ENCODE measurements around the gene ARHGAP28. TPM values are rescaled to one million over a fixed set of nuclear protein-coding genes. Genes with fewer than 3 reads are reported as not detected.

Gene ARHGAP28
- total and polyA plus RNA-seq, 2 of the 13 experiments (the other 11 are each of a cell fraction or from before 2014, with no cell fraction given): not detected

- H3K9me3 ChIP-seq (ENCODE audit: low read length): no peaks in the 10 kb centered on the region
- POLR2A ChIA-PET: no interaction called here
- no peak for FAIRE-seq
- H3K4me3 ChIP-seq (replicated peaks in 1 of 3; ENCODE audit: insufficient read depth in 1 of 3, low read depth in 2 of 3, low read length in 3 of 3): no peak overlapping the region
- no peak overlapping the region for H3K4me2 ChIP-seq (ENCODE audit: low read depth, low read length)
- H3K27ac ChIP-seq (ENCODE audit: extremely low read length, insufficient read depth, low read length): no peak overlapping the region
- ATAC-seq: no peak
- 13% methylated on average over 2 of the region's 4 CpGs for WGBS (ENCODE audit: low lambda C conversion rate)
- H3K79me2 ChIP-seq (ENCODE audit: insufficient read depth, low read length): no peaks in the 10 kb centered on the region
- CTCF ChIA-PET (ENCODE audit: low intra/inter-chr PET ratio, low total read pairs): no interaction called here
- intact Hi-C loops (cut with micrococcal nuclease; ENCODE audit: unreplicated experiment) (no loop called here), in situ Hi-C loops (cut with HindIII; ENCODE audit: extremely low pct_ligation_motif_present, low pct_unique_long_range_greater_than_20kb) (no loop called here)
- 0 out of 5 replicates have a peak, but pooled peaks cover 0 to 3% of the 10 kb centered on the region in 2 experiments for H3K27me3 ChIP-seq (ENCODE audit: control insufficient read depth in 1 of 2, insufficient read depth in 2 of 2, low read length in 2 of 2)
- no peak for DNase-seq (ENCODE audit: low spot score)
- no peaks in the 10 kb centered on the region for H4K20me1 ChIP-seq (ENCODE audit: insufficient read depth, low read length)
- no peaks in the 10 kb centered on the region for H3K4me1 ChIP-seq (ENCODE audit: insufficient read depth, low read length)
- H3K36me3 ChIP-seq (replicated peaks in 1 of 2; ENCODE audit: control insufficient read depth in 1 of 2, insufficient read depth in 2 of 2, low read length in 2 of 2): no peaks in the 10 kb centered on the region
- BruUV-seq (replicated peaks): no TSS peak
- no peak overlapping the region for H2AFZ ChIP-seq (ENCODE audit: low read length)
- no peak overlapping the region for H3K9ac ChIP-seq (ENCODE audit: insufficient read depth, low read depth, low read length)
- TF ChIP-seq ZNF230 (CRISPR knock-in tag; IDR thresholded peaks at IDR 0.05): no peak
- no peak for TF ChIP-seq BRD4 (CRISPR knock-in tag; IDR thresholded peaks at IDR 0.05)
- no peak for TF ChIP-seq ZBTB40 (IDR thresholded peaks at IDR 0.05)
- no peak for TF ChIP-seq ZBTB40 (CRISPR knock-in tag; IDR thresholded peaks at IDR 0.05)
- no peak for TF ChIP-seq ZNF251 (CRISPR knock-in tag; IDR thresholded peaks at IDR 0.05)
- TF ChIP-seq REXO4 (CRISPR knock-in tag; IDR thresholded peaks at IDR 0.05; ENCODE audit: borderline replicate concordance): no peak
- TF ChIP-seq ATF6 (CRISPR knock-in tag; conservative IDR thresholded peaks at IDR 0.05): no peak
- no peak for TF ChIP-seq ZNF460 (CRISPR knock-in tag; IDR thresholded peaks at IDR 0.05; ENCODE audit: borderline replicate concordance)
- TF ChIP-seq ZNF484 (CRISPR knock-in tag; IDR thresholded peaks at IDR 0.05; ENCODE audit: borderline replicate concordance, low read depth): no peak
- no peak for TF ChIP-seq ZFP1 (CRISPR knock-in tag; IDR thresholded peaks at IDR 0.05)
- TF ChIP-seq SP2 (CRISPR knock-in tag; IDR thresholded peaks at IDR 0.05): no peak
- TF ChIP-seq ZSCAN31 (CRISPR knock-in tag; IDR thresholded peaks at IDR 0.05; ENCODE audit: low read depth): no peak
- TF ChIP-seq NFIC (IDR thresholded peaks at IDR 0.05; ENCODE audit: low read length): no peak
- no peak for TF ChIP-seq RCOR2 (CRISPR knock-in tag; IDR thresholded peaks at IDR 0.05)
- TF ChIP-seq MTA3 (CRISPR knock-in tag; IDR thresholded peaks at IDR 0.05): no peak
- no peak for TF ChIP-seq RBAK (CRISPR knock-in tag; IDR thresholded peaks at IDR 0.05)
- TF ChIP-seq SMARCE1 (IDR thresholded peaks at IDR 0.05; ENCODE audit: borderline replicate concordance): no peak
- no peak for TF ChIP-seq ZNF121 (CRISPR knock-in tag; IDR thresholded peaks at IDR 0.05)
Measured at GRCh38 chr18:6795307-6795706, 65.8 kb downstream of the ARHGAP28 start.

All from HepG2 (cell line).